Endothelial cell of hepatic sinusoid (primary cell): ENCODE measurements around the gene PAAF1.

Experiments used
- in situ Hi-C: cut with HindIII; loops from 2 replicates; pipeline ENCODE4 v1.10.0; 2017; ENCODE audit warnings: low sequenced_read_pairs

PAAF1 gene

DNA sequence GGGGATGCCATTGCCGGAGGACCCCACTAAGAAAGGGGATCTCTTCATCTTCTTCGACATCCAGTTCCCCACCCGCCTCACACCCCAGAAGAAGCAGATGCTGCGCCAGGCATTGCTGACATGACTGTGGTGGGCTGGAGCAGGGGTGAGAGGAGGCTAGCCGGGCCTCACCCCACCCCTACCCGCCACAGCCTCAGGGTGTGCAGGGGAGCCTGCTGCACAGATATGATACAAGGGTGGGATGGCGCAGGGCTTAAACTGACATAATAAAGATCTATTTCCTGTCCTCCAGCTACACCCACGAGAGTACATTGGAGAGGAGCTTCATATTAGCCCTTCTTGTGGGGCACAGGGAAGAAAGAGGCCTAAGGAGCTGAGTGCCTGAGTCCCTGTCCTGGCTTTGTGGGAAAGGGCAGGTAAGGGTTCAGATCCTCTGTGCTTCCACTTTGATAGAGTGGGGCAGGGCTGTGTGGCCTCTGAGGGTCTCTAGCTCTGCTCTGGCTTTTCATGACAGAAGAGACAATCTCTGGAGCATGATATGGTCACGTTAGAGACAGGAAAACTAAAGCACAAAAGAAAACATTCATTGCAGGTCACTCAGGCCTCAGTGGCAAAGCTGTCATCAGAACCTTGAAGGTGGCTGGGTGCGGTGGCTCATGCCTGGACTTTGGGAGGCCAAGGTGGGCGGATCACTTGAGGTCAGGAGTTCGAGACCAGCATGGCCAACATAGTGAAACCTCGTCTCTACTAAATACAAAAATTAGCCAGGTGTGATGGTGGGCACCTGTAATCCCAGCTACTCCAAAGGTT is 93.4 kb downstream of the PAAF1 start:
- in situ Hi-C loops: no loop called here

DNA sequence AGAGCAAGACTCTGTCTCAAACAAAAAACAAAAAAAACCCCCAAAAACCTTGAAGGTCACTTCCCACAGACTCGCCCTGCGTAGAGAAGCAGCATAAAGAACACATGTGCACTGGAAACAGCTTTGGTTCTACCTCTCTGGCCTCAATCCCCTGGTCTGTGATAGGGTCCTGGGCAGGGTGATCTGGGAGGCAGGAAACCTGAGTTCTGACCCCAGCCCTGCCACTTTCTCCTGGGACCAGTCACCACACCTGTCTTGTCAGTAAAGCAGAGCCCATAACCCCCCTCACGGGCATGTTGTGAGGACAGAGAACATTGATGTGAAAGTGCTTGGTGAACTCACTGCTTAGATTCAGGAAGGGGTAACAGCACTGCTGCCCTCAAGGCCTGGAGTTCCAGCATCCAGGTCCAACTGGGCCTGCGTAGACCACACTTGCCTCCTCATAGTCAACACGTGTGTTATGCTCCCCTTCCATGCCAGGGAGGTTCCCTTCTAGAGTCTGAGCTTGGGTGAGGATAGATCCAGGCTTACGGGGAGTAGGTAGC is 94.4 kb downstream of the PAAF1 start:
- in situ Hi-C loops: no loop called here

DNA sequence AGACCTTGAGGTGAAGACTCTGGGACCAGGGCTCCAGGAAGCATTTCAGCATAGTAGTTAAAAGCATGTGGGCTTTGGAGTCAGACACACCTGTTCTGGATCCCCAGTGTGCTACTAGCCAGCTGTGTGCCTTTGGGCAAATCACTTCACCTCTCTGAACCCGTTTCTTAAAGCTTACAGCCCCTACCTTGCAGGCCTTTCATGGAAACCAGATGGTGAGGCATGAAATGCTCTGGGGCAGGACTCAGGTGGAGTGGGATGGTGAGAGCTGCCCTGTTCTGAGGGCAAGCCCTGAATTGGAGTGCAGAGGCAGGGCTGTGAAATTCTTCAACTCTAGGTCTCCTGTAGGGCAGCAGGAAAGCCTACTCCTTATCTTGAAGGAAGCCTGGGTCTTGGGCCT is 95.4 kb downstream of the PAAF1 start:
- in situ Hi-C loops: no loop called here

- in situ Hi-C loops: no loop called here
Measured at GRCh38 chr11:73972620-73973449, 96.0 kb downstream of the PAAF1 start.

DNA sequence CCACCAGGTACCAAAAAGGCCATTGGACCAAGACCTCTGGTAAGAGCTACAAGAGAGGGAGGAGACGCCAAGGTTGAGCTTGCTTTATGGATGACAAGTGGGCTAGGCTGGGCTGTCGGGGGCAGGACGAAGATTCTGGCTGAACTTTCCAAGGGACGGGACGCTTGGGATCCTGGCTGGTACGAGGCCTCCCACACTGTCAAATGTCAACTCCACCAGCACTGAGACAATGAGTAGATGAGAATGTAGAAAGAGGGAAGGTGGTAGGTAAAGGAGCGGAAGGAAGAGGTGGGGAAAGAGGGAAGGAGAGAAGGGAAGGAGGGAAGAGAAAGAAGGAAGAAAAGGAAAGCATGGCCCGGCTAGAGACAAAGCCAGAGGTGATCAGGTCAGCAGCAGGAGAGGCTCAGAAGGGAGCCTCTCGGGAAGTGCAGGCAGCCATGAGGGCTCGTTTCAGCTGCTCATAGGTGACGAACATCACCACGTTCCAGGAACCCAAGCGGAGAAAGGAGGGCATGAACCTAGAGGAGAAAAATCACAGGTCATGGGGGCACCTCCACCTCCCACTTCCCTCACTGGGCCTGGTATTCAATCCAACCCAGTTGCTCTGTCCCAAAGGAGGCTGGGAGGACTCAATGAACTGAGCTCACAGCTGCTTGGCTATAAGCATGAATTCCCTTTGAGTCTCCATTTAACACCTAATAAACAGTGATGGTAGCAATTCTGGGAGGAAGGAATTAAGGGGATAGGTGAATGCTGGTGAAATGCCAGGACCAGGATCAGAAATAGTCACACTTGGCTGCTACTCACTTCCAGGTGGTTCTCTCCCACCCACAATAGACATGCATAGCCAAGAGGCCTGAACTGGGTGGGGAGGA is 98.0 kb downstream of the PAAF1 start:
- in situ Hi-C loops: no loop called here

DNA sequence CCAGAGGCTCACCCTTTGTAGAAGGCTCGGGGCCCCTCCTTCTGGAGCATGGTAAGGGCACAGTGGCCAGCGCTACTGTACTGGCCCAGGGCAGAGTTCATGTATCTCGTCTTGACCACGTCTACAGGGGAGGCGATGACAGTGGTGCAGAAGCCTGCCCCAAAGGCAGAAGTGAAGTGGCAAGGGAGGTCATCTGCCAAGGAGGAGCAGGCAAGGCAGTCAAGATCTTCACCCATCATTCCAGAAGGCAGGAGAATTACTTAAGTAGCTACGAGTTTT is 98.6 kb downstream of the PAAF1 start:
- in situ Hi-C loops: no loop called here

GRCh38 chr11:73976451-73977151 is 99.8 kb downstream of the PAAF1 start:
- in situ Hi-C loops: no loop called here

DNA sequence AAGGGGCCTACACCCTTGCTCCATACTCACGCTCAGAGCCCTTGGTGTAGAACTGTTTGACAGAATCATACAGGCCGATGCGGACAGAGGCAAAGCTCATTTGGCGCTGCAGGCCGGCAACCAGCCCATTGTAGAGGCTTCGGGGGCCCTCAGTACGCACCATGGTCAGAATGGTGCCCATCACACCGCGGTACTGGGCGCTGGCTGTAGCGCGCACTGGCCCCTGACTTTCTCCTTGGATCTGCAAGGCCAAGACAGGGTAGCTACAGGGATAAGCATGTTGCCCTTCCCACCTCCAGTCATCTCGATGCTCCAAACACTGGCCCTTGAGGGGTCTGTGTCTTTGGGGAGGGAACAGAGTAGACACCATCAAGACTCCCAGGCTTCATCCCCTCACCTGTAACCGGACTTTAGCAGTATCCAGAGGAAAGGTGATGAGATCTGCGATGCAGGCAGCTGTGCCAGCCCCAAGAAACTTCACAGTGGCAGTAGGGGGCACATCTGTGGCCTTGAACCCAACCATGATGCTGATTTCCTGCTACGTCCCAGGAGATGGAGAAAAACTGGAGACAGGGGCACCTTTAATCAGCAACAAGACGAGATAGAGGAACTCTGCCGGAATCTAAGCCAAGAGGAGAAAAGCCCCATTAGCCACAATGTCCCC is 101.2 kb downstream of the PAAF1 start:
- in situ Hi-C loops: no loop called here

DNA sequence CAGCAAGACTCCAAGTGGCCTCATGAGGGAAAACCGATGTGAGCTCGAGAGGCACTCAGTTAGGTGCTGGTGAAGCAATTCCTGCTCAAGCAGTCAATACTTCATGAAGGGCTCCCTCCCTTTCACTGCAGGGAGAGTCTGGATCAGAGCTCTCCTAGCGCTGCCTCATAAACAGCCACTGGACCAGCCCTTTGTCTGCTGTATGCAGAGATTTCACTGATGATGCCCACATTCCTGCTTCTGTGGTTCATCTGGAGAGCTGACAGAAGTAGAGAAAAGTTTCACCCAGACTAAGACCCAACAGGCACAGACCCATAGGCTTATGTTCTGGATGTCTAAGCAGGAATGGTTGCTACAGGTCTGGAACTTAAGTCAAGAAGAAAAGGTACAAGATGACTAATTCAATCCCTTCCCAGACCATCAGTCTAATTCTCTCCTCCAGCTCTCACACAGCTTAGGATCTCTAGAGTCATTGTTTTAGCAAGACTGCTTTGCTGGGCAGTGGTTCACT is 101.8 kb downstream of the PAAF1 start:
- in situ Hi-C loops: no loop called here

GRCh38 chr11:73980001-73980961 is 103.5 kb downstream of the PAAF1 start:
- in situ Hi-C loops: no loop called here
